T-helper 2 cell treated with Interferon-gamma antibody and Interleukin-4, amounts not matched to agents 5 μg/mL and 100 μg/mL, for 36 hours (primary cell): ENCODE measurements around the gene SDHA.
"Not testable (repeated sequence)": the region's sequence is repeated elsewhere in the genome, so short reads cannot be mapped to it uniquely, and the experiment has no call there.

Experiments
- DNase-seq: peaks from one replicate; pipeline ENCODE4 v3.0.0; 2021; ENCODE audit warnings: low spot score
- H3K27ac Mint-ChIP-seq: one replicate; pipeline ENCODE4 v1.8.0; 2021; ENCODE audit warnings: mild to moderate bottlenecking, mixed read lengths
- H3K27me3 Mint-ChIP-seq: one replicate; pipeline ENCODE4 v1.8.0; 2021; ENCODE audit warnings: low read depth, mixed read lengths
- H3K36me3 Mint-ChIP-seq: one replicate; pipeline ENCODE4 v1.8.0; 2021; ENCODE audit warnings: low read depth, mixed read lengths
- H3K4me1 Mint-ChIP-seq: one replicate; pipeline ENCODE4 v1.8.0; 2021; ENCODE audit warnings: low read depth, mixed read lengths
- H3K4me3 Mint-ChIP-seq: one replicate; pipeline ENCODE4 v1.8.0; 2022; ENCODE audit warnings: mild to moderate bottlenecking, moderate library complexity, mixed read lengths
- H3K9me3 Mint-ChIP-seq: one replicate; pipeline ENCODE4 v1.8.0; 2021; ENCODE audit warnings: mixed read lengths

The SDHA gene

DNA sequence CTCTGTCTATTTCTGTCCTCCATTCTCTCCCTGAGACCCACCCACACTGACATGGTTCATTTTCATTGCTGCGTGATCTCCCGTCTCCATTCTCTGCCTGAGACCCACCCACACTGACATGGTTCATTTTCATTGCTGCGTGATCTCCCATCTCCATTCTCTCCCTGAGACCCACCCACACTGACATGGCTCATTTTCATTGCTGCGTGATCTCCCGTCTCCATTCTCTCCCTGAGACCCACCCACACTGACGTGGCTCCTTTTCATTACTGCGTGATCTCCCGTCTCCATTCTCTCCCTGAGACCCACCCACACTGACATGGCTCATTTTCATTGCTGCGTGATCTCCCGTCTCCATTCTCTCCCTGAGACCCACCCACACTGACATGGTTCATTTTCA is 73.2 kb downstream of the SDHA start:
- DNase-seq, H3K4me3 Mint-ChIP-seq, H3K27ac Mint-ChIP-seq, H3K27me3 Mint-ChIP-seq, H3K9me3 Mint-ChIP-seq: not testable (repeated sequence)
- peaks cover 11% of the 10 kb centered on the region for H3K4me1 Mint-ChIP-seq
- peaks cover 33% of the 10 kb centered on the region for H3K36me3 Mint-ChIP-seq

DNA sequence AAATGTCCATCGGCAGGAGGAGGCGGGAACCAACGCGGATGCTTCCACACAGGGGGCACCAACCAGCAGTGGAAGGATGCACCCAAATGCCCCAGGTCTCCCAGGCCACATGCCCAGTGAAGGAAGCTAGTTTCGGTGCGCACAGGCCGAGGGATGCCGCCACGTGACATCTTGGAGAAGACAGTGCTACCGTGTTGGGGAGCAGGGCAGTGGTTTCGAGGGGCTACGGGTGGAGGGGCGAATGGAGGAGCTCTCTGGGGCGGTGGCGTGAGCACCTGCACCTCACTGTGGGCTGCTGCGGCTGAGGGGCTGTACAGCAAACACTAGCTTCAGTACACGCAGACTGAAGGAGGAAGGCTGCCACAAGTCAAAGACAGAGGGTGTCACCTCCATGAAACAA is 76.7 kb downstream of the SDHA start:
- not testable (repeated sequence) for H3K27ac Mint-ChIP-seq, H3K27me3 Mint-ChIP-seq, H3K9me3 Mint-ChIP-seq, DNase-seq, H3K4me3 Mint-ChIP-seq
- Mint-ChIP-seq H3K4me1 (peaks cover 22% of the 10 kb centered on the region), H3K36me3 (peaks cover 31% of the 10 kb centered on the region)

DNA sequence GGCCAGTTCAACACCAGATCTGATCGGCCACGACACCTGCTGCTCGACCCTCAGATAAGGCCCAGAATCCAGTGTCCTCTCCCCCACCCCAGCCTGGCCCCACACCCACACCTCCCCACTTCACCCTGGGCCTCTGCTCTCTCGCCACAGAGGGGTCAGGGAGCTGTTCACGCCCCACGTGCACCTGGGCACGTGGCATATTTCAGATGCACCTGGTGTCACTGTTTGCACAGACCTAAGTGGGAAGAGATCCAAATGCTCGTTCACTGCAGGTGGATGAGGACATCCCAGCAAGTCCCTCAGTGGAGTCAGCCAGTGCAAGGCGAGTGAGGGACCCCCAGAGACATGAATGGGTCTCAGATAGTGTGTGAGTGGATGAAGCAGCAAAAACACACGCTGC is 78.1 kb downstream of the SDHA start:
- DNase-seq, H3K9me3 Mint-ChIP-seq, H3K27me3 Mint-ChIP-seq, H3K27ac Mint-ChIP-seq: not testable (repeated sequence)
- Mint-ChIP-seq H3K36me3 (peaks cover 27% of the 10 kb centered on the region), H3K4me1 (peaks cover 21% of the 10 kb centered on the region), H3K4me3 (peak overlapping the region; percentile 42)

DNA sequence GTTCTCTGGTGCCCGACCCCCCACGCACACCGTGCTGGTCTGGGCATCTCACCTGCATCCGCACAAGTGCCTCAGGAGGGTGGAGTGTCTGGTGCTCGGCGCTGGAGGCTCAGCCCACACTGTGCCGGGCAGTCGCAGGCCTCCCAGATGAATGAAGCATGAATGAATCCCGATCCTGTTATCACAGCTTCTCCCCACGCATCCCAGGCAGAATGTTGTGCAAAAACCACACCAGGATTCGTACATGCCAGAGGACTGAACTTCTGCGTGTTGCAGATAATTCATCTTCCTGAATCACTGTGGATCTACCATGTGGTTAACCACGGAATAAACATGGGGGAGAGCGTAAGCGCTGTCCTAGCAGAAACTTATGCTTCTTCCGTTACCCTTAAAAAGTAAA is 78.8 kb downstream of the SDHA start:
- DNase-seq: peak; percentile 29
- peak overlapping the region; percentile 43 for H3K4me3 Mint-ChIP-seq
- not testable (repeated sequence) for H3K9me3 Mint-ChIP-seq, H3K27ac Mint-ChIP-seq, H3K27me3 Mint-ChIP-seq
- peaks cover 19% of the 10 kb centered on the region for H3K36me3 Mint-ChIP-seq
- H3K4me1 Mint-ChIP-seq: peaks cover 19% of the 10 kb centered on the region

DNA sequence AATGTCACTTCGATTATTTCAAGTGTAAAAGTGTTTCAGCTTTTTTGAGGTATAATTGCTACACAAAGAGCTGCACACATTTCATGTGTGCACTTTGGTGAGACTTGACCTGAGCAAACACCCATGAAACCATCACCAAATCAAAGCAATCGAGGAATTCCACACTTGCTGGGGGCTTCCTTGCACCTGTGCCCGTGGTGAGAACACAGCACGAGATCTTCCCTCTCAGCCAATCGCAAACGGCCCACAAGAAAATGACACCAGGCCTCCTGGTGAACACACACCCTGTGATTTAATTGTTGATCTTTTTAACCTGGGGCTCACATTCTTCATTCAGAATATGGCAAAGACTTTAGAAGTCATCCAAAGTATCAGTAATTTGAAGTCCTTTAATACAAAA is 79.3 kb downstream of the SDHA start:
- H3K27ac Mint-ChIP-seq: not testable (repeated sequence)
- peaks cover 19% of the 10 kb centered on the region for H3K4me1 Mint-ChIP-seq
- H3K4me3 Mint-ChIP-seq: peak overlapping the region; percentile 18

DNA sequence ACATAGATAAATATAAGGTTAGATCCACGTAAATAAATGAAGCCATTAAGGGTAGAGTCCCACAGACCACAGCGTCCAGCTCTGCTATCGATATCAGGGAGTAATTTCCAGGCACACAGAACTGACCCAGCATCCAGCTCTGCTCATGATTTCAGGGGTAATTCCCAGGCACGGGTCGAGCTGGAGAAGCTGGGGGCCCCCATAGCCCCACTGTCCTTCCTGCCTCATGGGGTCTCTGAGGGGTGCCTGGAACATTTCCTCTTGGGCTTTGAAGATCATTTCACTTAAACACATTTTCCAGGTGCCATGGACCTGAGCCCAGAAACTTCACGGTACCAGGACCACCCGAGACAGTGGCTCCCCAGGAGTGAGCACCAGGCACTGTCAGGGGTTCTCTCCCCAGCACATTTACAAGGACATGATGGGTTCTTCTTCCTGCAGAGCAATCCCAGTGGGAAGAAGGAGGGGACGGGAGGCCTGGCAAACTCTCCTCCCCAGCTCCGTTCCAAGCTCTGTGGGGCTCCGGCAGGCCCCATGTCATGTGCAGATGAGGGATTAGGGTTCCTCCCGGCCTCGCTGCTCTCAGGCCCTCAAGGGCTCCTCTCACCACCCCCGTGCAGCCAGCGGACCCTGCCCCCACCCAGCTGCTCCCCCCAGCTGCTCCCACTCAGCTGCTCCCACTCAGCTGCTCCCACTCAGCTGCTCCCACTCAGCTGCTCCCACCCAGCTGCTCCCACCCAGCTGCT is 80.0 kb downstream of the SDHA start:
- DNase-seq, H3K27ac Mint-ChIP-seq, H3K27me3 Mint-ChIP-seq, H3K9me3 Mint-ChIP-seq, H3K4me3 Mint-ChIP-seq, H3K36me3 Mint-ChIP-seq: not testable (repeated sequence)
- peaks cover 19% of the 10 kb centered on the region for H3K4me1 Mint-ChIP-seq

More for the DNA sequence above, 79.3 kb downstream of the SDHA start:
- DNase-seq, H3K27me3 Mint-ChIP-seq, H3K9me3 Mint-ChIP-seq: not testable (repeated sequence)
- H3K36me3 Mint-ChIP-seq: peaks cover 15% of the 10 kb centered on the region

DNA sequence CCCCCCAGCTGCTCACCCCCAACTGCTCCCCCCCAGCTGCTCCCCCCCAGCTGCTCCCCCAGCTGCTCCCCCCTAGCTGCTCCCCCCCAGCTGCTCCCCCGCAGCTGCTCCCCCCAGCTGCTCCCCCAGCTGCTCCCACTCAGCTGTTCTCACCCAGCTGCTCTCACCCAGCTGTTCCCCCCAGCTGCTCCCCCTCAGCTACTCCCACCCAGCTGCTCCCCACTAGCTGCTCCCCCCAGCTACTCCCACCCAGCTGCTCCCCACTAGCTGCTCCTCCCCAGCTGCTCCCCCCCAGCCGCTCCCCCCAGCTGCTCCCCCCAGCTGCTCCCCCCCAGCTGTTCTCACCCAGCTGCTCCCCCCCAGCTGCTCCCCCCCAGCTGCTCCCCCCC is 80.6 kb downstream of the SDHA start:
- no peak overlapping the region for H3K27ac Mint-ChIP-seq
- no peaks in the 10 kb centered on the region for H3K27me3 Mint-ChIP-seq
- DNase-seq: no peak
- peaks cover 12% of the 10 kb centered on the region for H3K36me3 Mint-ChIP-seq
- no peak overlapping the region for H3K4me3 Mint-ChIP-seq
- H3K9me3 Mint-ChIP-seq: no peaks in the 10 kb centered on the region
- peaks cover 22% of the 10 kb centered on the region for H3K4me1 Mint-ChIP-seq

DNA sequence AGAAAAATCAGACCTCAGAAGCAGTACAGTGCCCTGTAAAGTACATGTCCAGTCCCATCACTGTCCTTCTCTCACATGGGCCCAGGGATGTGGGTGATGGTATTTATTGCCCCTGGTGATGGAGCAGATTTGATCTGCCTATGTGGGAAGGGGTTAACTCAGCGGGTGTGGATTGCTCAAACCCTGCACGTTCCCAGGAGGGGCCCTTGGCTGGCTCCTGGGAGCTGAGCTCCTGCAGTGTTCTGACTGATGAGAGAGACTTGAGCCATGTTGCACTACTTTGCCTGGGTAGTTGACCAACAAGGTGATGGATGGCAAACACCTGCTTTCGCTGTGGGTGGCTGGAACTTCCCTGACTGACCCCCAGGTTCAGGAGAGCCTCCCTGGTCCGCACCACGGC is 81.8 kb downstream of the SDHA start:
- not testable (repeated sequence) for DNase-seq, H3K4me3 Mint-ChIP-seq, H3K9me3 Mint-ChIP-seq, H3K27me3 Mint-ChIP-seq, H3K27ac Mint-ChIP-seq
- H3K36me3 Mint-ChIP-seq: peaks cover 12% of the 10 kb centered on the region
- H3K4me1 Mint-ChIP-seq: peaks cover 22% of the 10 kb centered on the region

DNA sequence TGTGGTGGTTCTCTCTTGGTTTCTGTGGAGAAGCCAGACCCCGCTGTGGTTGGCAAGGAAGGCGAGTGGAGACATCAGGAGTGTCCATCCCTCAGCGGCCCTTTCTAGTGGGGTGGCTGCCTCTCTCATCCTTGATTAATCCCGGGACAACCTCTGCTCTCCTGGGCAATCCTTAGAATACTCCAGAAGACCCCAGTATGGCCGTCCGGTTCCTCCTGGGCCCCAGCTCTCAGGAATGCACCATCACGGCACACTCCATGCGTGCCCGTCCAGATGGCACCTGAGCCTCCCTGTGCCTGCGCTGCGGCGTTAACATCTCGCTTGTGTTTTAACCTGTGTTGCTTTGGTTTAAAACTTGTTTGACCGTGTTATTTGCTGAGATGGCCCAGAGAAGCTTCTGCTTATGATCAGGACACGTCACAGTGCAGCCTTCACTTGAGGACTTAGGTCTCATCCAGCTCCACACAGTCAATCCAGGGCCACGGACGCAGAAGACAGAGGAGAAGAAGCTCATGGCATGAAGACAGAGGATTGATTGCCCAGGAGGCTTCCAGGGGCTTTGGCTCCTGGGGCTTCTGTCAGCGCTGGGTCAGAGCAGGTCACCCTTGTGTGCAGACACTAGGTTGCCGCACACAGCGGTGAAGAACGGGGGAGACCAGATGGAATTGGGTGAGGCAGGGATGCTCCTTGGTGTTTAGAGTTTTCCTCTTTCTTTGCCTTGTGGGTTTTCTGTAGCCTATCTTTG is 82.7 kb downstream of the SDHA start:
- not testable (repeated sequence) for H3K9me3 Mint-ChIP-seq, H3K27ac Mint-ChIP-seq, DNase-seq, H3K27me3 Mint-ChIP-seq, H3K4me3 Mint-ChIP-seq
- peaks cover 22% of the 10 kb centered on the region for H3K4me1 Mint-ChIP-seq
- H3K36me3 Mint-ChIP-seq: peaks cover 14% of the 10 kb centered on the region

DNA sequence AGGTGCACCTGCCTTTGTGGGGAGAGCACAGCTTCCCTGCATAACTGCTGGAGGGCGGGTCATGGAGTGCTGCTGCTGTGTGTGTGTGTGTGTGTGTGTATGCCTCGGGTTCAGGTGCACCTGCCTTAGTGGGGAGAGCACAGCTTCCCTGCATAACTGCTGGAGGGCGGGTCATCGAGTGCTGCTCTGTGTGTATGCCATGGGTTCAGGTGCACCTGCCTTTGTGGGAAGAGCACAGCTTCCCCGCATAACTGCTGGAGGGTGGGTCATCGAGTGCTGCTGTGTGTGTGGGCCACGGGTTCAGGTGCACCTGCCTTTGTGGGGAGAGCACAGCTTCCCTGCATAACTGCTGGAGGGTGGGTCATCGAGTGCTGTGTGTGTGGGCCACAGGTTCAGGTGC is 84.3 kb downstream of the SDHA start:
- peaks cover 12% of the 10 kb centered on the region for H3K4me1 Mint-ChIP-seq
- not testable (repeated sequence) for H3K36me3 Mint-ChIP-seq, H3K27ac Mint-ChIP-seq, H3K27me3 Mint-ChIP-seq, H3K4me3 Mint-ChIP-seq, DNase-seq, H3K9me3 Mint-ChIP-seq

DNA sequence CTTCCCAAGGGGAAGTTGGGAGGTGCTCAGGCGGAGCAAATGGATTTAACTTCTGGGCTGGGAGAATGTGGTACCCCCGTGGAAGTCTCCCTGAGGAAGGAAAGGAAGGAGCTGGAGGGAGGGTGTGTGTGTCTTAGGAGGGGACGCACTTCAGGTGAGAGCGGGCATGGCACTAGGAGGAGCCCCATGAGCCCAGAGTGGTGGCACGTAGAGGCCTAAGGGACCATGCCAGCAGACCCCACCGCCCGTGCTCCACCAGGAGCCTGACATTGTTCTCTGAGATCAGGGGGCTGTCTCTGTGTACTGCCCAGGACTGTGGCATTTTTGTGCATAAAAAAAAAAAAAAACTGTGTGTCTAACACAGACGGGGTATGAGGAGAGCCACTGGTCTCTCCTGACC is 84.8 kb downstream of the SDHA start:
- H3K36me3 Mint-ChIP-seq: peaks cover 8% of the 10 kb centered on the region
- peaks cover 8% of the 10 kb centered on the region for H3K4me1 Mint-ChIP-seq
- no peaks in the 10 kb centered on the region for H3K27me3 Mint-ChIP-seq
- H3K4me3 Mint-ChIP-seq: no peak overlapping the region
- H3K27ac Mint-ChIP-seq: no peak overlapping the region
- H3K9me3 Mint-ChIP-seq: no peaks in the 10 kb centered on the region
- DNase-seq: no peak

DNA sequence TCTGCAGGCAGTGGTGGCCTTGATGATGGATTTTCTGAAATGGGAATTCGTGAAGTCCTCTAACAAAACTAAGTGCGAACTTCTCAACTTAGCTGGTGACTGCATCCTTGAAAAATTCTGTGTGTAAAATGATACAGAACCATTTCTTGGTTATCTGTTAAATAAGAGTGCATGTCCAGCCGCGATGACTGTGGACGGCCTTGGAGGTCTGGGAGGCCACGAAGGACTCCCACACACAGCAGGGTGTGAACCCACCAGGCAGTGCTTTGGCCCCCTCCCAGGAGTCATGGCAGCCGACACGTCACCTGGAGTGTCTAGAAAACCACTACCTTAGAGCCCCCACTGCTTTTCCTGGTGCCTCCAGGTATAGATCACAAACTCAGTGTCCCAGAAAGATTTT is 85.6 kb downstream of the SDHA start:
- not testable (repeated sequence) for H3K27ac Mint-ChIP-seq, H3K27me3 Mint-ChIP-seq, H3K9me3 Mint-ChIP-seq, H3K4me3 Mint-ChIP-seq, DNase-seq, H3K4me1 Mint-ChIP-seq, H3K36me3 Mint-ChIP-seq

DNA sequence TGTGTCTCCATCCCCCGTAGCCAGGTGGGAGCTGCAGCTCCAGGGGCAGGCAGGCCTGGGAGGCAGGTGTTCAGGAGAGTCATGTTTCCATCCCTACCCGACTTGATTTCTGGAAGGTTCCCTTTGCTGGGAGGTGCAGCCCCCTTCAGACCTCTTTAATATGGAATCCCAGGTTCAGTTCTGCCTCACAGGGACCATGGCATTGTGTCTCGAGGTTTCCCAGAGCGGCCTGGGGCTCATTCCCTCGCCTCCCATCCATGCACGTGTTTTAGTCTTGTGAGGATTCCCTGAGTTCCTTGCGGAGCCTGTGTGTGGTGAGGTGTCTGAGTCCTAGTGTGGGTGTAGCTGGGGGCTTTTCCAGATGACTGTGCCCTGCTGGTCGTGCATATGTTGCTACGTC is 86.9 kb downstream of the SDHA start:
- no peak for DNase-seq
- Mint-ChIP-seq H3K27me3 (no peaks in the 10 kb centered on the region), H3K36me3 (peaks cover 10% of the 10 kb centered on the region), H3K4me1 (peaks cover 8% of the 10 kb centered on the region), H3K27ac (no peak overlapping the region), H3K4me3 (no peak overlapping the region), H3K9me3 (no peaks in the 10 kb centered on the region)

DNA sequence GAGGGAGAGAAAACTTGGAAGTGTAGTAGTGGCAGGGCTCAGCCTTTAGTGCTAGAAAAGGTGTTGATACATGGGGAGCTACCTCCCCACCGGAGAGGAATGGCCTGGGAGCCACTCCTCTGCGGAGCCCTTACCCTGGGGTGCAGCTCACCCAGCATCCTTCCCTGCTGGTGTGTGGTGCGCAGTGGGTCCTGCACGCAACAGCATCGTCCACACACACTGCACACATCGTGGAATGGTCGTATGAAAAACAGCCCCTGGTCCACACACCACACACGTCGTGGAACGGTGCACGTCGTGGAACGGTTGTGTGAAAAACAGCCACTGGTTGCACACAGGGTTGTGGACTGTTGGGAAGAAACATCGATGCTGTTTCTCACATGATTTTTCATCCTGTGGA is 87.3 kb downstream of the SDHA start:
- no peak overlapping the region for H3K4me3 Mint-ChIP-seq
- no peak overlapping the region for H3K27ac Mint-ChIP-seq
- H3K4me1 Mint-ChIP-seq: peaks cover 8% of the 10 kb centered on the region
- H3K36me3 Mint-ChIP-seq: peaks cover 10% of the 10 kb centered on the region
- no peaks in the 10 kb centered on the region for H3K27me3 Mint-ChIP-seq
- no peaks in the 10 kb centered on the region for H3K9me3 Mint-ChIP-seq
- DNase-seq: no peak
